A549 (cell line): ENCODE measurements around the gene MAPKAP1.

Experiments
- CBX8 ChIP-seq: fragments of 200-600 bp; sonication (generic); IDR thresholded peaks from 2 replicates; pipeline ENCODE4 v1.6.1; 2016
- CHD2 ChIP-seq: fragments of 150-350 bp; IDR thresholded peaks from 2 replicates; pipeline ENCODE4 v1.6.1; 2014; ENCODE audit warnings: low read length; ENCODE audit not compliant: partially characterized antibody
- CHD4 ChIP-seq: fragments of 200-600 bp; sonication (generic); IDR thresholded peaks from 2 replicates; pipeline ENCODE4 v1.6.1; 2016; ENCODE audit warnings: antibody characterized with exemption, mild to moderate bottlenecking, borderline replicate concordance
- CTCF ChIP-seq: fragments of >200 bp; sonication (Bioruptor Twin); formaldehyde crosslinking; IDR thresholded peaks from 3 replicates; pipeline ENCODE4 v1.5.1; 2016
- POLR2A ChIP-seq: IDR thresholded peaks from 2 replicates; pipeline ENCODE4 v1.6.1; 2012; ENCODE audit warnings: mild to moderate bottlenecking, low read length
- SREBF2 ChIP-seq: fragments of 450-650 bp; IDR thresholded peaks from 2 replicates; pipeline ENCODE4 v1.6.1; 2014; ENCODE audit warnings: mild to moderate bottlenecking, moderate library complexity
- ZSCAN20 ChIP-seq: fragments of 250-450 bp; sonication (Bioruptor Pico); IDR thresholded peaks from 2 replicates; pipeline ENCODE4 v1.8.0; 2022; ENCODE audit warnings: mild to moderate bottlenecking, moderate library complexity
- TF ChIP-seq, protein P1 (sequence below): fragments of 200-600 bp; sonication (generic); IDR thresholded peaks from 2 replicates; pipeline ENCODE4 v1.6.1; 2016; ENCODE audit warnings: antibody characterized with exemption, mild to moderate bottlenecking, moderate library complexity

GRCh38 chr9:125732562-125732961 lies 25.6 kb upstream of the MAPKAP1 start:
- TF ChIP-seq CTCF, result no peak
- no peak for TF ChIP-seq CHD2
- TF ChIP-seq POLR2A, result no peak
- no peak for TF ChIP-seq SREBF2
- TF ChIP-seq, protein P1, sequence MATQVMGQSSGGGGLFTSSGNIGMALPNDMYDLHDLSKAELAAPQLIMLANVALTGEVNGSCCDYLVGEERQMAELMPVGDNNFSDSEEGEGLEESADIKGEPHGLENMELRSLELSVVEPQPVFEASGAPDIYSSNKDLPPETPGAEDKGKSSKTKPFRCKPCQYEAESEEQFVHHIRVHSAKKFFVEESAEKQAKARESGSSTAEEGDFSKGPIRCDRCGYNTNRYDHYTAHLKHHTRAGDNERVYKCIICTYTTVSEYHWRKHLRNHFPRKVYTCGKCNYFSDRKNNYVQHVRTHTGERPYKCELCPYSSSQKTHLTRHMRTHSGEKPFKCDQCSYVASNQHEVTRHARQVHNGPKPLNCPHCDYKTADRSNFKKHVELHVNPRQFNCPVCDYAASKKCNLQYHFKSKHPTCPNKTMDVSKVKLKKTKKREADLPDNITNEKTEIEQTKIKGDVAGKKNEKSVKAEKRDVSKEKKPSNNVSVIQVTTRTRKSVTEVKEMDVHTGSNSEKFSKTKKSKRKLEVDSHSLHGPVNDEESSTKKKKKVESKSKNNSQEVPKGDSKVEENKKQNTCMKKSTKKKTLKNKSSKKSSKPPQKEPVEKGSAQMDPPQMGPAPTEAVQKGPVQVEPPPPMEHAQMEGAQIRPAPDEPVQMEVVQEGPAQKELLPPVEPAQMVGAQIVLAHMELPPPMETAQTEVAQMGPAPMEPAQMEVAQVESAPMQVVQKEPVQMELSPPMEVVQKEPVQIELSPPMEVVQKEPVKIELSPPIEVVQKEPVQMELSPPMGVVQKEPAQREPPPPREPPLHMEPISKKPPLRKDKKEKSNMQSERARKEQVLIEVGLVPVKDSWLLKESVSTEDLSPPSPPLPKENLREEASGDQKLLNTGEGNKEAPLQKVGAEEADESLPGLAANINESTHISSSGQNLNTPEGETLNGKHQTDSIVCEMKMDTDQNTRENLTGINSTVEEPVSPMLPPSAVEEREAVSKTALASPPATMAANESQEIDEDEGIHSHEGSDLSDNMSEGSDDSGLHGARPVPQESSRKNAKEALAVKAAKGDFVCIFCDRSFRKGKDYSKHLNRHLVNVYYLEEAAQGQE, result peak; percentile 54; the same call in 1 of the 2 replicates
- TF ChIP-seq CHD4, result no peak
- no peak for TF ChIP-seq CBX8
- TF ChIP-seq ZSCAN20 (CRISPR knock-in tag), result no peak
